RWPE1 (cell line): ENCODE measurements around the gene PKIG.

Experiments used
- CTCF ChIA-PET: fragments of 350-600 bp; sonication (Branson Sonifier 250); formaldehyde crosslinking; extraction: SDS; loops from one replicate; lab custom pipeline; 2021; lab: Yijun Ruan, JAX
- POLR2A ChIA-PET: fragments of 400-600 bp; formaldehyde crosslinking; extraction: SDS; loops from one replicate; lab custom pipeline; 2020; ENCODE audit warnings: antibody characterized with exemption; ENCODE audit not compliant: low non-redundant PET; lab: Yijun Ruan, JAX
- DNase-seq: peaks from one replicate; pipeline ENCODE4 v3.0.0; 2012; ENCODE audit warnings: low spot score
- H3K27ac ChIP-seq: fragments of 450-650 bp; 2 replicates; pipeline ENCODE4 v1.5.1; 2017
- CTCF ChIP-seq: fragments of 450-650 bp; conservative IDR thresholded peaks from 2 replicates; pipeline ENCODE4 v1.5.1; 2017; ENCODE audit warnings: low read depth, mild to moderate bottlenecking

The PKIG gene

GRCh38 chr20:44646023-44646640, 63.8 kb downstream of the PKIG start:
- peak overlapping the region; percentile 93 for H3K27ac ChIP-seq
- DNase-seq, result no peak
- TF ChIP-seq CTCF, result no peak
- ChIA-PET CTCF (interaction anchor here (0.6 kb wide), 1 partner anchor 222 kb away, joined by 3 read pairs; no protein-coding TSS in a partner anchor), POLR2A (no interaction called here)

- no peak for TF ChIP-seq CTCF
- ChIA-PET CTCF (interaction anchor here (0.7 kb wide), 1 partner anchor 258 kb away, joined by 5 read pairs; no protein-coding TSS in a partner anchor), POLR2A (interaction anchor here (0.8 kb wide), 1 partner anchor 13 kb away, joined by 3 read pairs; no protein-coding TSS in a partner anchor)
- peak; percentile 39 for DNase-seq
- H3K27ac ChIP-seq, result peak overlapping the region; percentile 93
Measured at GRCh38 chr20:44646641-44647274, 64.4 kb downstream of the PKIG start.

- H3K27ac ChIP-seq, result peak overlapping the region; percentile 93
- no peak for DNase-seq
- ChIA-PET CTCF (interaction anchor here (0.8 to 1.4 kb wide), 2 partner anchors 37 to 38 kb away, joined by 3 to 5 read pairs; no protein-coding TSS in a partner anchor), POLR2A (no interaction called here)
- TF ChIP-seq CTCF, result no peak
Measured at GRCh38 chr20:44648068-44648467, 65.7 kb downstream of the PKIG start.

GRCh38 chr20:44648579-44648978, 66.2 kb downstream of the PKIG start:
- POLR2A ChIA-PET, result no interaction called here
- CTCF ChIA-PET, result interaction anchor here (1.4 kb wide), 1 partner anchor 37 kb away, joined by 5 read pairs; no protein-coding TSS in a partner anchor
- peak overlapping the region; percentile 93 for H3K27ac ChIP-seq
- no peak for DNase-seq
- no peak for TF ChIP-seq CTCF

- no peak for DNase-seq
- ChIA-PET CTCF (interaction anchor here (0.5 to 3.6 kb wide), 4 partner anchors 14 to 146 kb away, joined by 3 to 20 read pairs (median 5); no protein-coding TSS in a partner anchor), POLR2A (no interaction called here)
- peak overlapping the region; percentile 93 for H3K27ac ChIP-seq
- no peak for TF ChIP-seq CTCF
Measured at GRCh38 chr20:44649126-44649525, 66.7 kb downstream of the PKIG start.

GRCh38 chr20:44649976-44650375, 67.6 kb downstream of the PKIG start:
- POLR2A ChIA-PET, result no interaction called here
- CTCF ChIA-PET, result interaction anchor here (0.6 to 3.6 kb wide), 5 partner anchors 10 to 186 kb away, joined by 3 to 20 read pairs (median 5); no protein-coding TSS in a partner anchor
- TF ChIP-seq CTCF, result no peak
- peak overlapping the region; percentile 93 for H3K27ac ChIP-seq
- no peak for DNase-seq
